ENCODE data around the gene KIAA0825. TPM values are rescaled to one million over a fixed set of nuclear protein-coding genes. Genes with fewer than 3 reads are reported as not detected.

The KIAA0825 gene
- total and polyA plus RNA-seq, 4 donors, result 0.54 to 4.3 (median 3.7) TPM; not detected in 1

- 92 to 95% methylated on average over 2 of the region's 2 CpGs for WGBS, 2 donors
- H3K36me3 ChIP-seq (ENCODE audit: control insufficient read depth in 1 of 2, insufficient read depth in 2 of 2, low read length in 1 of 2), result no peaks in the 10 kb centered on the region
- no peak for ATAC-seq (ENCODE audit: low FRiP score)
Measured at GRCh38 chr5:94367900-94368299, 250.5 kb downstream of the KIAA0825 start.

GRCh38 chr5:94366811-94367210 is 251.6 kb downstream of the KIAA0825 start:
- H3K9me3 ChIP-seq (ENCODE audit: control insufficient read depth, low read length), result no peaks in the 10 kb centered on the region
- no peak for ATAC-seq (ENCODE audit: low FRiP score)
- no peak for DNase-seq
- no peaks in the 10 kb centered on the region for H3K4me1 ChIP-seq (ENCODE audit: control insufficient read depth in 1 of 2, insufficient read depth in 2 of 2, low read length in 2 of 2)
- H3K36me3 ChIP-seq (ENCODE audit: control insufficient read depth in 1 of 2, insufficient read depth in 2 of 2, low read length in 1 of 2), result no peaks in the 10 kb centered on the region
- intact Hi-C loops (cut with DNase I), result no loop called here
- no peaks in the 10 kb centered on the region for H3K27me3 ChIP-seq (ENCODE audit: control insufficient read depth in 1 of 2, insufficient read depth in 2 of 2, low read length in 1 of 2)
- WGBS, 2 donors, result 51 to 55% methylated on average over 4 of the region's 4 CpGs
- H3K27ac ChIP-seq (ENCODE audit: low read depth in 1 of 2, low read length in 2 of 2), result no peak overlapping the region
- no peak overlapping the region for H3K4me3 ChIP-seq (ENCODE audit: low read length in 2 of 2)

More at GRCh38 chr5:94367900-94368299, 250.5 kb downstream of the KIAA0825 start:
- Histone ChIP-seq H3K4me3 (ENCODE audit: low read length in 2 of 2) (no peak overlapping the region), H3K27ac (ENCODE audit: low read depth in 1 of 2, low read length in 2 of 2) (no peak overlapping the region), H3K9me3 (ENCODE audit: control insufficient read depth, low read length) (no peaks in the 10 kb centered on the region), H3K4me1 (ENCODE audit: control insufficient read depth in 1 of 2, insufficient read depth in 2 of 2, low read length in 2 of 2) (no peaks in the 10 kb centered on the region), H3K27me3 (ENCODE audit: control insufficient read depth in 1 of 2, insufficient read depth in 2 of 2, low read length in 1 of 2) (no peaks in the 10 kb centered on the region)
- DNase-seq, result no peak
- intact Hi-C loops (cut with DNase I), result no loop called here

GRCh38 chr5:94362857-94363256 is 255.5 kb downstream of the KIAA0825 start:
- WGBS, 2 donors, result 85 to 92% methylated on average over 1 of the region's 1 CpG
- no peak for ATAC-seq (ENCODE audit: low FRiP score)

GRCh38 chr5:94361832-94362796 is 256.3 kb downstream of the KIAA0825 start:
- no peak for ATAC-seq (ENCODE audit: low FRiP score)

More at GRCh38 chr5:94362857-94363256, 255.5 kb downstream of the KIAA0825 start:
- Histone ChIP-seq H3K27me3 (ENCODE audit: control insufficient read depth in 1 of 2, insufficient read depth in 2 of 2, low read length in 1 of 2) (no peaks in the 10 kb centered on the region), H3K9me3 (ENCODE audit: control insufficient read depth, low read length) (no peaks in the 10 kb centered on the region), H3K36me3 (ENCODE audit: control insufficient read depth in 1 of 2, insufficient read depth in 2 of 2, low read length in 1 of 2) (no peaks in the 10 kb centered on the region), H3K27ac (ENCODE audit: low read depth in 1 of 2, low read length in 2 of 2) (no peak overlapping the region), H3K4me3 (ENCODE audit: low read length in 2 of 2) (no peak overlapping the region), H3K4me1 (ENCODE audit: control insufficient read depth in 1 of 2, insufficient read depth in 2 of 2, low read length in 2 of 2) (peaks cover 0 to 1% of the 10 kb centered on the region in 2 donors)
- DNase-seq, result no peak
- intact Hi-C loops (cut with DNase I), result no loop called here

GRCh38 chr5:94361161-94361560 is 257.2 kb downstream of the KIAA0825 start:
- no peak overlapping the region for H3K4me3 ChIP-seq (ENCODE audit: low read length in 2 of 2)
- 71 to 77% methylated on average over 1 of the region's 1 CpG for WGBS, 2 donors
- no peak for ATAC-seq (ENCODE audit: low FRiP score)
- H3K27ac ChIP-seq (ENCODE audit: low read depth in 1 of 2, low read length in 2 of 2), result no peak overlapping the region
- H3K36me3 ChIP-seq (ENCODE audit: control insufficient read depth in 1 of 2, insufficient read depth in 2 of 2, low read length in 1 of 2), result no peaks in the 10 kb centered on the region
- H3K27me3 ChIP-seq (ENCODE audit: control insufficient read depth in 1 of 2, insufficient read depth in 2 of 2, low read length in 1 of 2), result no peaks in the 10 kb centered on the region
- no peak for DNase-seq
- intact Hi-C loops (cut with DNase I), result no loop called here
- H3K9me3 ChIP-seq (ENCODE audit: control insufficient read depth, low read length), result no peaks in the 10 kb centered on the region
- peaks cover 0 to 1% of the 10 kb centered on the region in 2 donors for H3K4me1 ChIP-seq (ENCODE audit: control insufficient read depth in 1 of 2, insufficient read depth in 2 of 2, low read length in 2 of 2)

More at GRCh38 chr5:94361832-94362796, 256.3 kb downstream of the KIAA0825 start:
- Histone ChIP-seq H3K27ac (ENCODE audit: low read depth in 1 of 2, low read length in 2 of 2) (no peak overlapping the region), H3K9me3 (ENCODE audit: control insufficient read depth, low read length) (no peaks in the 10 kb centered on the region), H3K4me1 (ENCODE audit: control insufficient read depth in 1 of 2, insufficient read depth in 2 of 2, low read length in 2 of 2) (peaks cover 0 to 1% of the 10 kb centered on the region in 2 donors), H3K27me3 (ENCODE audit: control insufficient read depth in 1 of 2, insufficient read depth in 2 of 2, low read length in 1 of 2) (no peaks in the 10 kb centered on the region), H3K36me3 (ENCODE audit: control insufficient read depth in 1 of 2, insufficient read depth in 2 of 2, low read length in 1 of 2) (no peaks in the 10 kb centered on the region), H3K4me3 (ENCODE audit: low read length in 2 of 2) (no peak overlapping the region)
- no peak for DNase-seq
- intact Hi-C loops (cut with DNase I), result no loop called here
- 58 to 69% methylated on average over 5 of the region's 5 CpGs for WGBS, 2 donors

GRCh38 chr5:94360382-94361130 is 257.8 kb downstream of the KIAA0825 start:
- intact Hi-C loops (cut with DNase I), result no loop called here
- Histone ChIP-seq H3K27me3 (ENCODE audit: control insufficient read depth in 1 of 2, insufficient read depth in 2 of 2, low read length in 1 of 2) (no peaks in the 10 kb centered on the region), H3K27ac (ENCODE audit: low read depth in 1 of 2, low read length in 2 of 2) (no peak overlapping the region), H3K36me3 (ENCODE audit: control insufficient read depth in 1 of 2, insufficient read depth in 2 of 2, low read length in 1 of 2) (no peaks in the 10 kb centered on the region), H3K4me1 (ENCODE audit: control insufficient read depth in 1 of 2, insufficient read depth in 2 of 2, low read length in 2 of 2) (peaks cover 0 to 1% of the 10 kb centered on the region in 2 donors), H3K4me3 (ENCODE audit: low read length in 2 of 2) (no peak overlapping the region), H3K9me3 (ENCODE audit: control insufficient read depth, low read length) (no peaks in the 10 kb centered on the region)
- WGBS, 2 donors, result 89 to 91% methylated on average over 4 of the region's 4 CpGs
- no peak for DNase-seq
- no peak for ATAC-seq (ENCODE audit: low FRiP score)

- Histone ChIP-seq H3K4me3 (ENCODE audit: low read length in 2 of 2) (no peak overlapping the region), H3K4me1 (ENCODE audit: control insufficient read depth in 1 of 2, insufficient read depth in 2 of 2, low read length in 2 of 2) (peaks cover 0 to 1% of the 10 kb centered on the region in 2 donors), H3K9me3 (ENCODE audit: control insufficient read depth, low read length) (no peaks in the 10 kb centered on the region), H3K27ac (ENCODE audit: low read depth in 1 of 2, low read length in 2 of 2) (no peak overlapping the region), H3K36me3 (ENCODE audit: control insufficient read depth in 1 of 2, insufficient read depth in 2 of 2, low read length in 1 of 2) (no peaks in the 10 kb centered on the region), H3K27me3 (ENCODE audit: control insufficient read depth in 1 of 2, insufficient read depth in 2 of 2, low read length in 1 of 2) (no peaks in the 10 kb centered on the region)
- ATAC-seq (ENCODE audit: low FRiP score) (no peak), DNase-seq (no peak)
- intact Hi-C loops (cut with DNase I), result no loop called here
- WGBS, 2 donors, result 92 to 95% methylated on average over 3 of the region's 3 CpGs
Measured at GRCh38 chr5:94359880-94360279, 258.5 kb downstream of the KIAA0825 start.

GRCh38 chr5:94355811-94356210 is 262.6 kb downstream of the KIAA0825 start:
- no peak for DNase-seq
- no peak overlapping the region for H3K27ac ChIP-seq (ENCODE audit: low read depth in 1 of 2, low read length in 2 of 2)
- ATAC-seq (ENCODE audit: low FRiP score), result no peak
- H3K27me3 ChIP-seq (ENCODE audit: control insufficient read depth in 1 of 2, insufficient read depth in 2 of 2, low read length in 1 of 2), result no peaks in the 10 kb centered on the region
- peaks cover 0 to 1% of the 10 kb centered on the region in 2 donors for H3K4me1 ChIP-seq (ENCODE audit: control insufficient read depth in 1 of 2, insufficient read depth in 2 of 2, low read length in 2 of 2)
- H3K4me3 ChIP-seq (ENCODE audit: low read length in 2 of 2), result no peak overlapping the region
- H3K36me3 ChIP-seq (ENCODE audit: control insufficient read depth in 1 of 2, insufficient read depth in 2 of 2, low read length in 1 of 2), result no peaks in the 10 kb centered on the region
- intact Hi-C loops (cut with DNase I), result no loop called here
- H3K9me3 ChIP-seq (ENCODE audit: control insufficient read depth, low read length), result no peaks in the 10 kb centered on the region
